ENCODE data around the gene GAPVD1.

- TF ChIP-seq CTCF (conservative IDR thresholded peaks at IDR 0.05 in 1 of 2, IDR thresholded peaks at IDR 0.05 in 1 of 2; ENCODE audit: extremely low read depth in 1 of 2, insufficient read depth in 1 of 2, low read depth in 1 of 2, low read length in 2 of 2) (no peak), EZH2 (IDR thresholded peaks at IDR 0.05; ENCODE audit: borderline replicate concordance, low read length) (no peak)
These were observed 2.6 kb upstream of the GAPVD1 start for GRCh38 chr9:125258832-125259534.

Measured in mammary epithelial cell (primary cell).